Ascending aorta (tissue), 2 donors: ENCODE data around the gene SOX18. TPM values are rescaled to one million over a fixed set of nuclear protein-coding genes. Genes with fewer than 3 reads are reported as not detected.

Source experiments
- DNase-seq, 2 donors: peaks; one replicate each; pipeline ENCODE4 v3.0.0-alpha.2; 2019; ENCODE audit warnings: low spot score in 2 of 2
- H3K27ac ChIP-seq, 2 donors: fragments of 200-600 bp; sonication (generic); one replicate each; pipeline ENCODE4 v1.5.1; 2016 to 2017; ENCODE audit warnings: mild to moderate bottlenecking in 1 of 2
- H3K27me3 ChIP-seq: fragments of 200-600 bp; sonication (generic); one replicate; pipeline ENCODE4 v1.5.1; 2017
- H3K36me3 ChIP-seq, 2 donors: fragments of 200-600 bp; sonication (generic); one replicate each; pipeline ENCODE4 v1.5.1; 2016
- H3K4me1 ChIP-seq, 2 donors: fragments of 200-600 bp; sonication (generic); one replicate each; pipeline ENCODE4 v1.5.1; 2016 to 2017; ENCODE audit warnings: mild to moderate bottlenecking in 1 of 2
- H3K4me3 ChIP-seq, 2 donors: fragments of 200-600 bp; sonication (generic); one replicate each; pipeline ENCODE4 v1.5.1; 2016 to 2017; ENCODE audit warnings: mild to moderate bottlenecking in 1 of 2
- H3K9me3 ChIP-seq, 2 donors: fragments of 200-600 bp; sonication (generic); one replicate each; pipeline ENCODE4 v1.5.1; 2016
- intact Hi-C: fragments of 100-400 bp; cut with DNase I; formaldehyde crosslinking; loops from one replicate; pipeline ENCODE4 v1.15.1; 2023
- total RNA-seq: library from RNA; depleted of rRNA; stranded (reverse); fragments of >200 nt; gene quantifications from one replicate; pipeline ENCODE4 v1.1.0, GENCODE V29; 2016
- TF ChIP-seq, protein P1 (sequence below), 3 experiments: fragments of 200-600 bp in 2 of 3; fragments of 450-650 bp in 1 of 3; sonication (generic) in 2 of 3; IDR thresholded peaks; one replicate each; pipeline ENCODE4 v1.5.1; 2016 to 2019; ENCODE audit warnings: antibody characterized with exemption in 3 of 3, mild to moderate bottlenecking in 1 of 3, moderate library complexity in 1 of 3

SOX18 gene
- total RNA-seq, 1 donor from 2014 or later: 244 TPM

- Histone ChIP-seq H3K9me3 (no peaks in the 10 kb centered on the region), H3K36me3 (peaks cover 55 to 63% of the 10 kb centered on the region in 2 donors), H3K27ac (no peak overlapping the region), H3K4me3 (no peak overlapping the region), H3K4me1 (no peaks in the 10 kb centered on the region), H3K27me3 (peaks cover 6% of the 10 kb centered on the region)
- DNase-seq: no peak
- intact Hi-C loops: no loop called here
- TF ChIP-seq, protein P1, sequence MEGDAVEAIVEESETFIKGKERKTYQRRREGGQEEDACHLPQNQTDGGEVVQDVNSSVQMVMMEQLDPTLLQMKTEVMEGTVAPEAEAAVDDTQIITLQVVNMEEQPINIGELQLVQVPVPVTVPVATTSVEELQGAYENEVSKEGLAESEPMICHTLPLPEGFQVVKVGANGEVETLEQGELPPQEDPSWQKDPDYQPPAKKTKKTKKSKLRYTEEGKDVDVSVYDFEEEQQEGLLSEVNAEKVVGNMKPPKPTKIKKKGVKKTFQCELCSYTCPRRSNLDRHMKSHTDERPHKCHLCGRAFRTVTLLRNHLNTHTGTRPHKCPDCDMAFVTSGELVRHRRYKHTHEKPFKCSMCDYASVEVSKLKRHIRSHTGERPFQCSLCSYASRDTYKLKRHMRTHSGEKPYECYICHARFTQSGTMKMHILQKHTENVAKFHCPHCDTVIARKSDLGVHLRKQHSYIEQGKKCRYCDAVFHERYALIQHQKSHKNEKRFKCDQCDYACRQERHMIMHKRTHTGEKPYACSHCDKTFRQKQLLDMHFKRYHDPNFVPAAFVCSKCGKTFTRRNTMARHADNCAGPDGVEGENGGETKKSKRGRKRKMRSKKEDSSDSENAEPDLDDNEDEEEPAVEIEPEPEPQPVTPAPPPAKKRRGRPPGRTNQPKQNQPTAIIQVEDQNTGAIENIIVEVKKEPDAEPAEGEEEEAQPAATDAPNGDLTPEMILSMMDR (IDR thresholded peaks at IDR 0.05): no peak
Observed at GRCh38 chr20:64032706-64033624, 16.5 kb downstream of the SOX18 start.

DNA sequence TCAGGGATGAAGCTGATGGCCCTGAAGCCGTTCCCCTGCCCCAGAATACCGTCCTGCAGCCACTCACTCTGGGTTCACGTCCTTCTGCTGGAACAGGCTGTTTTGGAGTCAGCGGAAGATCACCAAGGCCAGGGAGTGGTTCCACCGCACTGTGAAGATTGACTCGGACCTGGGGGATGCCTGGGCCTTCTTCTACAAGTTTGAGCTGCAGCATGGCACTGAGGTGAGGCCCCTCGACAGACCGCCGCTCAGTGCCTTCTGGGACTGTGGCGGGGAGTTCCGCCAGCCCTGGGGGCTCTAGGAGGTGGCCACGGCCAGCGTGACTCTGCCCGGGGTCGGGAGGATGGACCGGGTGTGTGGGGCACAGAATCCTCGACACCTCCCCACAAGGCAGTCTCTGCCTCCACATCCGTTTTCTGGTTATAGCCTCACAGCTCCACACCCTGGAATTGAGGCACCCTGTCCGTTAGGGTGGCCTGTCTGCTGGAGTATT is 17.6 kb downstream of the SOX18 start:
- Histone ChIP-seq H3K36me3 (peaks cover 66 to 74% of the 10 kb centered on the region in 2 donors), H3K27ac (no peak overlapping the region), H3K4me3 (no peak overlapping the region), H3K9me3 (no peaks in the 10 kb centered on the region), H3K27me3 (no peaks in the 10 kb centered on the region), H3K4me1 (no peaks in the 10 kb centered on the region)
- TF ChIP-seq, protein P1 (IDR thresholded peaks at IDR 0.05): no peak
- no peak for DNase-seq
- intact Hi-C loops: no loop called here

GRCh38 chr20:64030371-64031134 is 18.9 kb downstream of the SOX18 start:
- Histone ChIP-seq H3K4me1 (no peaks in the 10 kb centered on the region), H3K4me3 (no peak overlapping the region), H3K27ac (no peak overlapping the region), H3K9me3 (no peaks in the 10 kb centered on the region), H3K36me3 (peaks cover 78 to 87% of the 10 kb centered on the region in 2 donors), H3K27me3 (no peaks in the 10 kb centered on the region)
- intact Hi-C loops: no loop called here
- TF ChIP-seq, protein P1 (IDR thresholded peaks at IDR 0.05): no peak
- DNase-seq: no peak

DNA sequence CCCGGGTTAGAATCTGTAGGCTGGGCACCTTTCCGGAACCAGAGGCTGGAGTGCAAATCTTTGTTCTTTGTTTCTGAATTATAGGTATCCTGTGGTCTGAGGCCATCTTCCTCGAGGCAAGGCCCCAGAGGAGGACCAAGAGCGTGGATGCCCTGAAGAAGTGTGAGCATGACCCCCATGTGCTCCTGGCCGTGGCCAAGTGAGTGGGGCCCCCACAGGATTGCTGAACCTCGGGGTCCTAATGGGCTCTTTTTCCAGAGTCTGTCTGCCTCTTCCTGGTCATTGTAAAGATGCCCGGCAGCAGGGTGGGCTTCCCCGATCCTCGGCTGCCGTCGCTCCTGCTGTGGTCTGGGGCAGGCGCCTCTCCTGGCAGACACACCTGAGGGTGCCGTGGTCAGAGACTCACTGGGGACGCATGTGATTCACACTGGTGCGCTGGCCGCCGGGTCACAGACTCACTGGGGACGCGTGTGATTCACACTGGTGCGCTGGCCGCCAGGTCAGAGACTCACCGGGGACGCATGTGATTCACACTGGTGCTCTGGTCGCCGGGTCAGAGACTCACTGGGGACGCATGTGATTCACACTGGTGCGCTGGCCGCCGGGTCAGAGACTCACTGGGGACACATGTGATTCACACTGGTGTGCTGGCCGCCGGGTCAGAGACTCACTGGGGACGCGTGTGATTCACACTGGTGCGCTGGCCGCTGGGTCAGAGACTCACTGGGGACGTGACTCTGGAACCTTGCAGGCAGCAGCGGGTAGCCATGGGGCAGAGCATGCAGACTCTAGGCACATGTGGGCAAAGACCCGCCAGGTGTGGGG is 19.9 kb downstream of the SOX18 start:
- Histone ChIP-seq H3K27ac (no peak overlapping the region), H3K27me3 (no peaks in the 10 kb centered on the region), H3K4me3 (no peak overlapping the region), H3K9me3 (no peaks in the 10 kb centered on the region), H3K36me3 (peaks cover 84 to 97% of the 10 kb centered on the region in 2 donors), H3K4me1 (no peaks in the 10 kb centered on the region)
- TF ChIP-seq, protein P1 (IDR thresholded peaks at IDR 0.05): no peak
- no peak for DNase-seq
- intact Hi-C loops: no loop called here
